Parathyroid adenoma (tissue), 2 donors: ENCODE results near the gene MRPS11.
"Not testable (repeated sequence)": the region's sequence is repeated elsewhere in the genome, so short reads cannot be mapped to it uniquely, and the experiment has no call there.

Source experiments
- H2AFZ ChIP-seq: fragments of 300-600 bp; sonication (generic); one replicate; pipeline ENCODE4 v1.7.0; 2017; ENCODE audit warnings: antibody characterized with exemption, mild to moderate bottlenecking
- H3K27ac ChIP-seq: fragments of 300-600 bp; sonication (generic); one replicate; pipeline ENCODE4 v1.7.0; 2017
- H3K27me3 ChIP-seq: fragments of 300-600 bp; sonication (generic); one replicate; pipeline ENCODE4 v1.7.0; 2017; ENCODE audit warnings: low read length; ENCODE audit not compliant: control insufficient read depth, insufficient read depth
- H3K36me3 ChIP-seq: fragments of 300-600 bp; sonication (generic); one replicate; pipeline ENCODE4 v1.7.0; 2017; ENCODE audit warnings: low read length; ENCODE audit not compliant: control insufficient read depth, insufficient read depth
- H3K4me1 ChIP-seq: fragments of 300-600 bp; sonication (generic); one replicate; pipeline ENCODE4 v1.7.0; 2017; ENCODE audit warnings: control low read depth
- H3K4me2 ChIP-seq: fragments of 300-600 bp; sonication (generic); one replicate; pipeline ENCODE4 v1.7.0; 2017; ENCODE audit warnings: low read length
- H3K4me3 ChIP-seq: fragments of 300-600 bp; sonication (generic); one replicate; pipeline ENCODE4 v1.7.0; 2017; ENCODE audit warnings: low read depth, low read length
- H3K79me2 ChIP-seq: fragments of 300-600 bp; sonication (generic); one replicate; pipeline ENCODE4 v1.7.0; 2017; ENCODE audit warnings: control low read depth
- H3K9ac ChIP-seq: fragments of 300-600 bp; sonication (generic); one replicate; pipeline ENCODE4 v1.7.0; 2017; ENCODE audit warnings: mild to moderate bottlenecking
- H3K9me3 ChIP-seq: fragments of 300-600 bp; sonication (generic); one replicate; pipeline ENCODE4 v1.7.0; 2017; ENCODE audit warnings: low read length; ENCODE audit not compliant: control insufficient read depth
- TF ChIP-seq, protein P1 (sequence below): fragments of 300-600 bp; sonication (generic); IDR thresholded peaks from one replicate; pipeline ENCODE4 v1.7.0; 2017; ENCODE audit warnings: antibody characterized with exemption, mild to moderate bottlenecking
- donor health status: primary hyperparathyroidism.

MRPS11 gene

DNA sequence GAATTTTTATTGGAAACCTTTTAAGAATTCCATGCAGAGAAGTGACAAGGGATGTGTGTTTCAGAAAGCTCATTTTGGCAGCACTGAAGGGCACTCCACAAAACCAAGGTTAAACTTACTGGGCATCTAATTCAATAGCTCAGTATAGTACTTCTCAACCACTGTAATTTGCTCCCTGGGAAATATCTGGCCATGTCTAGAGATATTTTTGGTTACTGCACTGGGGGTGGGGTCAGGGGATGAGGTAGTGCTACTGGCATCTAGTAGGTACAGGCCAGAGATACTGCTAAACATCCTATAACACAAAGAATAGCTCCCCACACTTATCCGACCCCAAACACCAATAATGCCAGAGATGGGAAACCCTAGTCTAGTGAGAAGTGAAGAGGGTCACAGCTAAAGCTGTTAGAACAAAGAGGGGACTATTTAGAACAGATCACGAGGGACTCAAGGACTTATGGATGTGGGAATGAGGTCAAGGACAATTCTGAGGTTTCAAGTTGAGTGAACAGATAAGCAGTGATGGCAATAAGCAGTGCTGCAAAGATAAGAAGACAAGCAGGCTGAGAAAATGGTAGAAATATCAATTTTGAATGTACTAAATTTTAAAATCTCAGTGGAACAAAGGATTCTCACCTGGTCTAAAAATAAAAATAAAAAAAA lies 3.5 kb upstream of the MRPS11 start:
- Histone ChIP-seq H3K4me2 (no peak overlapping the region), H3K4me3 (no peak overlapping the region), H3K79me2 (peaks cover 6% of the 10 kb centered on the region), H3K27ac (no peak overlapping the region), H3K9ac (no peak overlapping the region), H2AFZ (no peak overlapping the region), H3K9me3 (no peaks in the 10 kb centered on the region), H3K4me1 (peaks cover 3% of the 10 kb centered on the region), H3K36me3 (no peaks in the 10 kb centered on the region), H3K27me3 (no peaks in the 10 kb centered on the region)
- TF ChIP-seq, protein P1, sequence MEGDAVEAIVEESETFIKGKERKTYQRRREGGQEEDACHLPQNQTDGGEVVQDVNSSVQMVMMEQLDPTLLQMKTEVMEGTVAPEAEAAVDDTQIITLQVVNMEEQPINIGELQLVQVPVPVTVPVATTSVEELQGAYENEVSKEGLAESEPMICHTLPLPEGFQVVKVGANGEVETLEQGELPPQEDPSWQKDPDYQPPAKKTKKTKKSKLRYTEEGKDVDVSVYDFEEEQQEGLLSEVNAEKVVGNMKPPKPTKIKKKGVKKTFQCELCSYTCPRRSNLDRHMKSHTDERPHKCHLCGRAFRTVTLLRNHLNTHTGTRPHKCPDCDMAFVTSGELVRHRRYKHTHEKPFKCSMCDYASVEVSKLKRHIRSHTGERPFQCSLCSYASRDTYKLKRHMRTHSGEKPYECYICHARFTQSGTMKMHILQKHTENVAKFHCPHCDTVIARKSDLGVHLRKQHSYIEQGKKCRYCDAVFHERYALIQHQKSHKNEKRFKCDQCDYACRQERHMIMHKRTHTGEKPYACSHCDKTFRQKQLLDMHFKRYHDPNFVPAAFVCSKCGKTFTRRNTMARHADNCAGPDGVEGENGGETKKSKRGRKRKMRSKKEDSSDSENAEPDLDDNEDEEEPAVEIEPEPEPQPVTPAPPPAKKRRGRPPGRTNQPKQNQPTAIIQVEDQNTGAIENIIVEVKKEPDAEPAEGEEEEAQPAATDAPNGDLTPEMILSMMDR, result no peak

DNA sequence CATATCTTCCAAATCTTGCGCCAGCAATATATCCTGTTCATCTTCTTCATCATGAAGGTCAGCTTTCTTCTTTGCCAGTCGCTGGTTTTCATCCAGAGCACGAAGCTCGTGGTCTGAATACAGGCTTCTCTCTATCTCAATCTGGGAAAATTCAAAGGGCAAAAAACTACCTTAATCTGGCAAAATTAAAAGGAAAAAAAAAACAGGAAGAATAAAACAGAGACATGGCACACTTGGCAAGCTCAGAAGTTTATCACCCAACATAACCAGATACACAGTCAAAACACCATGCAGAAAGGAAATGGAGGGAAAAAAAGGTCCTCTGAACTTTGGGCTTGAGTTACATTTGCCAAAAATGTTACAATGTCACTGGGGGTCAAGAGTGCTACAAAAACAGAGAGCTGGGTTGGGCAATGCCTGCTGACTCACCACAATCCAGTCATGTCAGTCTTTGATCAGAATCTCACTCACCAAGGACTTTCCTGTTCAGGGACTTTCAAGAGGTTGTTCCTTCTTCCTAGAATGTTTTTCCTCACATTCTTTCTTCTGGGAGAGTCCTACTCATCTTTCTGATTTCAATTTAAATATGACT lies 1.8 kb upstream of the MRPS11 start:
- Histone ChIP-seq H3K4me1 (peaks cover 3% of the 10 kb centered on the region), H3K4me2 (peak overlapping the region; percentile 66), H3K4me3 (peak overlapping the region; percentile 91), H3K27ac (no peak overlapping the region), H3K27me3 (no peaks in the 10 kb centered on the region), H3K79me2 (peaks cover 6% of the 10 kb centered on the region), H2AFZ (no peak overlapping the region), H3K9me3 (no peaks in the 10 kb centered on the region), H3K9ac (no peak overlapping the region), H3K36me3 (no peaks in the 10 kb centered on the region)
- TF ChIP-seq, protein P1, result no peak

DNA sequence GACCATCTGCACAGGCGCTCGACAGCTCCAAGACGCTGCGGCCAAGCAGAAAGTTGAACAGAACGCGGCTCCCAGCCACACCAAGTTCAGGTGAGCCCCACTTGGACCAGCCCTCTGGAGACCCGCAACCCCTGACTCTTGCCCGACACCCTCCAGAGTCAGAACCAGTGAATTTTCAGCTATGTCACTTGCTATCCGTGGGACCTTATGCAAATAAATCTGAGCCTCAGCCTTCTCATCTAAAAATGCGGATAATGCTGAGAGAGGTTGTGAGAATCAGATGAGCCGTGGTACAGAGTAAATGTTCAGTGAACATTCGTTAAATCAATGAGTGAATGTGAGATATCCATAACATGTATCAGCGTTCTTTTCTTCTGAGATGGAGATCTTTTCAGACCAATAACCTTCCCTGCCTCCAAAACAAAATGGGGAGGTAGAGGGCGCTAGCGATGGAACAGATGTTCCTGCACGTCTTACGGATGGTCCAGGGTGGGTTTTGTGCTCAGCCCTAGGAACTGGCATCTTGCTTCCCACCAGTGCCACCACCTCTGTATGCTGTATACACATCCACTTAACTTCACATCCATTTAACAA lies 524 bp downstream of the MRPS11 start:
- peaks cover 3% of the 10 kb centered on the region for H3K4me1 ChIP-seq
- no peak overlapping the region for H3K9ac ChIP-seq
- H3K4me3 ChIP-seq, result peak overlapping the region; percentile 91
- peaks cover 6% of the 10 kb centered on the region for H3K79me2 ChIP-seq
- peak overlapping the region; percentile 87 for H2AFZ ChIP-seq
- TF ChIP-seq, protein P1, result no peak
- H3K27me3 ChIP-seq, result no peaks in the 10 kb centered on the region
- H3K9me3 ChIP-seq, result no peaks in the 10 kb centered on the region
- peak overlapping the region; percentile 95 for H3K27ac ChIP-seq
- H3K36me3 ChIP-seq, result no peaks in the 10 kb centered on the region
- H3K4me2 ChIP-seq, result peak overlapping the region; percentile 66

DNA sequence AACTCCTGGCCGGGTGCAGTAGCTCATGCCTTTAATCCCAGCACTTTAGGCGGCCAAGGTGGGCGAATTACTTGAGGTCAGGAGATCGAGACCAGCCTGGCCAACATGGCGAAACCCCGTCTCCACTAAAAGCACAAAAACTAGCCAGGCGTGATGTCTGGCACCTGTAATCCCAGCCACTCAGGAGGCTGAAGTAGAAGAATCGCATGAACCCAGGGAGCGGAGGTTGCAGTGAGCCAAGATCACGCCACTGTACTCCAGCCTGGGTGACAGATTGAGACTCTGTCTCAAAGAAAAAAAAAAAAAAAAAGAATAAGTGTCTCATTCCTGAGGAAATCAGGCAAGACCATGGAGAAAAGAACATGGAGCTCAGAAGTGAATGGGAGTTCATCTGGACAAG lies 1.2 kb downstream of the MRPS11 start:
- not testable (repeated sequence) for H3K36me3 ChIP-seq, H3K79me2 ChIP-seq, H3K4me3 ChIP-seq, H3K4me1 ChIP-seq, H3K9ac ChIP-seq, H3K9me3 ChIP-seq, H3K27me3 ChIP-seq, H2AFZ ChIP-seq, H3K4me2 ChIP-seq, H3K27ac ChIP-seq

DNA sequence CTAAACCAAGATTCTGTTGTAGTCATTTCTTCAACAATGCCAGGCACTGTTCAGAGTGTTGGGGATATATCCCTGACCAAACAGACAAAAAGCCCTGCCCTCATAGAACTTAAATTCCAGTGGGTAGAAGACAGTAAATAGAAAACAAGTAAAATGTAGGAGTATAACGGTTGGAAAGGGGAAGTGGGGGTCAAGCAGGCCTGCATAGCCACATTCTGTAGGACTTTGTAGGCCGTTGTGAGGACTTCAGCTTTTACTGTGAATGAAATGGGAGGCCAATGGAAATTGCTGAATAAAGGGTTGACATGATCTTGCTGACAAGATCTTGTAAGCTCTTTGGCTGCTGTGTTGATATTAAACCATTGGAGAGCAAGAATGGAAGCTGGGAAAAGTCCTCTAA lies 1.8 kb downstream of the MRPS11 start:
- Histone ChIP-seq H3K9ac (no peak overlapping the region), H3K4me2 (no peak overlapping the region), H3K4me1 (peaks cover 3% of the 10 kb centered on the region), H3K27me3 (no peaks in the 10 kb centered on the region), H3K4me3 (no peak overlapping the region), H2AFZ (no peak overlapping the region), H3K27ac (no peak overlapping the region), H3K79me2 (peaks cover 6% of the 10 kb centered on the region), H3K36me3 (no peaks in the 10 kb centered on the region), H3K9me3 (no peaks in the 10 kb centered on the region)
- TF ChIP-seq, protein P1, result no peak
